A549 (cell line): ENCODE data around the gene HES4. TPM values are rescaled to one million over a fixed set of nuclear protein-coding genes. Genes with fewer than 3 reads are reported as not detected.
A peak's percentile ranks its signal among the peaks of the same experiment; 100 is the strongest.

ENCODE experiments used
- ATAC-seq, 2 experiments: fragments of 200-7000 bp in 1 of 2; fragments of >200 bp in 1 of 2; cut with Nextera tagmentation in 1 of 2; cut with Tn5 transposase in 1 of 2; 3 replicates each; pipeline versions ENCODE4 v1.8.0 to v1.9.1; 2018 to 2020; ENCODE audit warnings: mild to moderate bottlenecking in 1 of 2, moderate library complexity in 1 of 2
- CTCF ChIA-PET: fragments of 300-600 bp; sonication (Branson Sonifier 250); formaldehyde crosslinking; extraction: SDS; loops from one replicate; lab custom pipeline; 2021; ENCODE audit warnings: antibody characterized with exemption, inconsistent platforms; lab: Yijun Ruan, JAX
- POLR2A ChIA-PET: fragments of 350-600 bp; formaldehyde crosslinking; extraction: SDS; loops from one replicate; lab custom pipeline; 2021; ENCODE audit warnings: antibody characterized with exemption, inconsistent platforms; lab: Yijun Ruan, JAX
- DNase-seq, 2 experiments: peaks; one replicate each; pipeline versions ENCODE4 v3.0.0 to v3.0.0-alpha.2; 2011 to 2016; ENCODE audit warnings: low read depth in 1 of 2, low spot score in 1 of 2
- FAIRE-seq: peaks from 2 replicates; lab custom pipeline; 2011; peaks lifted over from hg19 to GRCh38; lab: Jason Lieb, UNC
- H3K27ac ChIP-seq, 2 experiments: fragments of >200 bp; sonication (Bioruptor Twin); formaldehyde crosslinking; 3 replicates each; pipeline ENCODE4 v1.5.1; 2016 to 2017
- H3K4me1 ChIP-seq: fragments of >200 bp; sonication (Bioruptor Twin); formaldehyde crosslinking; 3 replicates; pipeline ENCODE4 v1.6.1; 2016
- H3K4me2 ChIP-seq: fragments of >200 bp; sonication (Bioruptor Twin); formaldehyde crosslinking; 3 replicates; pipeline ENCODE4 v1.6.1; 2016
- H3K4me3 ChIP-seq: fragments of >200 bp; sonication (Bioruptor Twin); formaldehyde crosslinking; 3 replicates; pipeline ENCODE4 v1.5.1; 2016
- H3K9me3 ChIP-seq: fragments of >200 bp; sonication (Bioruptor Twin); formaldehyde crosslinking; 3 replicates; pipeline ENCODE4 v1.6.1; 2016
- BCL3 ChIP-seq: fragments of >200 bp; sonication (Bioruptor Twin); formaldehyde crosslinking; IDR thresholded peaks from 3 replicates; pipeline ENCODE4 v1.6.1; 2016
- CHD2 ChIP-seq: fragments of 150-350 bp; IDR thresholded peaks from 2 replicates; pipeline ENCODE4 v1.6.1; 2014; ENCODE audit warnings: low read length; ENCODE audit not compliant: partially characterized antibody
- CHD4 ChIP-seq: fragments of 200-600 bp; sonication (generic); IDR thresholded peaks from 2 replicates; pipeline ENCODE4 v1.6.1; 2016; ENCODE audit warnings: antibody characterized with exemption, mild to moderate bottlenecking, borderline replicate concordance
- CTCF ChIP-seq: fragments of >200 bp; sonication (Bioruptor Twin); formaldehyde crosslinking; IDR thresholded peaks from 3 replicates; pipeline ENCODE4 v1.5.1; 2016
- EHMT2 ChIP-seq: fragments of 200-600 bp; sonication (generic); IDR thresholded peaks from 2 replicates; pipeline ENCODE4 v1.6.1; 2016; ENCODE audit warnings: antibody characterized with exemption, low read depth, mild to moderate bottlenecking, moderate library complexity
- FOXS1 ChIP-seq: fragments of 250-450 bp; sonication (Bioruptor Pico); IDR thresholded peaks from 2 replicates; pipeline ENCODE4 v1.5.0; 2020; ENCODE audit warnings: mild to moderate bottlenecking, moderate library complexity
- HDAC2 ChIP-seq: fragments of 200-600 bp; sonication (generic); IDR thresholded peaks from 2 replicates; pipeline ENCODE4 v1.6.1; 2016
- HMGXB4 ChIP-seq: fragments of 250-450 bp; sonication (Bioruptor Pico); IDR thresholded peaks from 2 replicates; pipeline ENCODE4 v1.5.0; 2021; ENCODE audit warnings: mild to moderate bottlenecking, moderate library complexity, borderline replicate concordance
- HOXA7 ChIP-seq: fragments of 250-450 bp; sonication (Bioruptor Pico); IDR thresholded peaks from 2 replicates; pipeline ENCODE4 v1.5.0; 2020; ENCODE audit warnings: mild to moderate bottlenecking, moderate library complexity
- HOXB13 ChIP-seq: fragments of 250-450 bp; sonication (Bioruptor Pico); IDR thresholded peaks from 2 replicates; pipeline ENCODE4 v1.5.0; 2020; ENCODE audit warnings: low read depth, mild to moderate bottlenecking, moderate library complexity
- JUN ChIP-seq, 2 experiments: fragments of >200 bp; sonication (Bioruptor Twin); formaldehyde crosslinking; IDR thresholded peaks; 2 replicates in 1 of 2; 3 replicates in 1 of 2; pipeline ENCODE4 v1.6.1; 2016 to 2017
- MYC ChIP-seq: IDR thresholded peaks from 2 replicates; pipeline ENCODE4 v1.6.1; 2012; ENCODE audit warnings: mild to moderate bottlenecking, inconsistent platforms, low read length, improper control_type of control experiment, borderline replicate concordance
- NFE2L2 ChIP-seq: fragments of 150-350 bp; conservative IDR thresholded peaks from 2 replicates; pipeline ENCODE4 v1.6.1; 2014; ENCODE audit warnings: low read length
- NR3C1 ChIP-seq: fragments of >200 bp; sonication (Bioruptor Twin); formaldehyde crosslinking; IDR thresholded peaks from 3 replicates; pipeline ENCODE4 v1.6.1; 2017
- POLR2A ChIP-seq: IDR thresholded peaks from 2 replicates; pipeline ENCODE4 v1.6.1; 2012; ENCODE audit warnings: mild to moderate bottlenecking, low read length
- RAD21 ChIP-seq, 2 experiments: fragments of >200 bp in 1 of 2; sonication (Bioruptor Twin) in 1 of 2; formaldehyde crosslinking in 1 of 2; IDR thresholded peaks in 1 of 2; conservative IDR thresholded peaks in 1 of 2; 2 replicates in 1 of 2; 3 replicates in 1 of 2; pipeline ENCODE4 v1.6.1; 2012 to 2018; ENCODE audit warnings: inconsistent platforms in 1 of 2
- RCOR1 ChIP-seq: fragments of 150-350 bp; IDR thresholded peaks from 2 replicates; pipeline ENCODE4 v1.6.1; 2014; ENCODE audit warnings: antibody characterized with exemption, low read length, low read depth
- REST ChIP-seq: fragments of 200-600 bp; sonication (generic); IDR thresholded peaks from 2 replicates; pipeline ENCODE4 v1.6.1; 2016; ENCODE audit warnings: antibody characterized with exemption, mild to moderate bottlenecking, moderate library complexity
- SMC3 ChIP-seq: fragments of >200 bp; sonication (Bioruptor Twin); formaldehyde crosslinking; IDR thresholded peaks from 3 replicates; pipeline ENCODE4 v1.6.1; 2018; ENCODE audit warnings: inconsistent platforms
- TFCP2L1 ChIP-seq: fragments of 250-450 bp; sonication (Bioruptor Pico); IDR thresholded peaks from 2 replicates; pipeline ENCODE4 v1.5.0; 2021; ENCODE audit warnings: mild to moderate bottlenecking
- ZC3H11A ChIP-seq: fragments of 450-650 bp; IDR thresholded peaks from 2 replicates; pipeline ENCODE4 v1.6.1; 2014; ENCODE audit warnings: antibody characterized with exemption, mild to moderate bottlenecking
- WGBS: methylation state at CpG from one replicate; pipeline ENCODE4 v1.1.6; 2017; ENCODE audit errors: missing lambda C conversion rate; 5-methylcytosine and 5-hydroxymethylcytosine counted together
- polyA plus RNA-seq, 4 experiments: library from polyadenylated mRNA; depleted of rRNA in 3 of 4; stranded (reverse); fragments of >200 nt; fragmentation: RNase III in 1 of 4; extraction: RNeasy Plus Mini Kit Qiagen cat#74134 plus additional on column Dnase treatment in 1 of 4; gene quantifications; 2 replicates in 3 of 4; 3 replicates in 1 of 4; pipeline ENCODE4 v1.2.3, GENCODE V29; 2011 to 2017

The HES4 gene
- polyA plus RNA-seq, 2 of the 4 experiments (the other 2 are of a cell fraction) = 5.9 to 8.4 TPM

GRCh38 chr1:983798-984475 is 16.0 kb downstream of the HES4 start:
- TF ChIP-seq SMC3 (peak; percentile 85), CHD4 (no peak), CHD2 (no peak), RAD21 (conservative IDR thresholded peaks at IDR 0.05 in 1 of 2, IDR thresholded peaks at IDR 0.05 in 1 of 2) (peak; percentile 74 to 92), ZC3H11A (no peak), RCOR1 (no peak), CTCF (peak; percentile 78)
- TF ChIP-seq, all 56 proteins: peak for 3
- Histone ChIP-seq H3K9me3 (no peaks in the 10 kb centered on the region), H3K27ac (peak overlapping the region in 1 of 2 experiments; percentile 68; a peak in 3 of 6 replicates), H3K4me3 (0 out of 3 replicates have a peak overlapping the region, but pooled peaks have one; percentile 12), H3K4me2 (peak overlapping the region; percentile 64), H3K4me1 (no peaks in the 10 kb centered on the region)
- WGBS = 29% methylated on average over 12 of the region's 29 CpGs
- ChIA-PET CTCF (interaction anchor here (0.6 to 7.6 kb wide), 34 partner anchors 8 to 386 kb away, joined by 3 to 126 read pairs (median 4); partner anchors contain the start of genes HES4 and ISG15), POLR2A (no interaction called here)
- no peak for DNase-seq
- no peak for FAIRE-seq
- peak; percentile 64 to 79; a peak in 5 of 6 replicates for ATAC-seq

- no peak overlapping the region for H3K4me2 ChIP-seq
- H3K9me3 ChIP-seq = no peaks in the 10 kb centered on the region
- TF ChIP-seq CHD4 (no peak), BCL3 (no peak), MYC (no peak), HMGXB4 (no peak), HDAC2 (no peak), EHMT2 (no peak), NR3C1 (no peak), REST (no peak), JUN (IDR thresholded peaks at IDR 0.05) (no peak), TFCP2L1 (CRISPR knock-in tag) (no peak), POLR2A (no peak), HOXA7 (CRISPR knock-in tag) (no peak), NFE2L2 (no peak), HOXB13 (CRISPR knock-in tag) (no peak), FOXS1 (no peak)
- TF ChIP-seq, all 56 proteins: peak for 0
- Histone ChIP-seq H3K4me1 (no peaks in the 10 kb centered on the region), H3K4me3 (no peak overlapping the region), H3K27ac (no peak overlapping the region)
- DNase-seq (no peak), FAIRE-seq (no peak), ATAC-seq (no peak)
- ChIA-PET POLR2A (no interaction called here), CTCF (interaction anchor here (0.8 to 7.6 kb wide), 13 partner anchors 11 to 308 kb away, joined by 3 to 126 read pairs (median 8); partner anchors contain the start of genes HES4 and ISG15)
- 89% methylated on average over 27 of the region's 43 CpGs for WGBS
These were observed 17.0 kb downstream of the HES4 start for GRCh38 chr1:982765-983436.
